Duodenal mucosa (tissue), 2 donors: ENCODE data around the gene SYT3.
"Not testable (repeated sequence)": the region's sequence is repeated elsewhere in the genome, so short reads cannot be mapped to it uniquely, and the experiment has no call there.

Experiments used
- H3K27ac ChIP-seq: one replicate; pipeline ENCODE4 v1.7.0; 2013; ENCODE audit warnings: low read depth, low read length
- H3K27me3 ChIP-seq, 2 donors: one replicate each; pipeline ENCODE4 v1.7.0; 2013; ENCODE audit warnings: low read length in 2 of 2, control low read depth in 1 of 2; ENCODE audit not compliant: insufficient read depth in 2 of 2, control insufficient read depth in 1 of 2
- H3K36me3 ChIP-seq, 2 donors: one replicate each; pipeline ENCODE4 v1.7.0; 2013; ENCODE audit warnings: low read length in 2 of 2, control low read depth in 1 of 2; ENCODE audit not compliant: insufficient read depth in 2 of 2, control insufficient read depth in 1 of 2
- H3K4me1 ChIP-seq, 2 donors: one replicate each; pipeline ENCODE4 v1.7.0; 2013; ENCODE audit warnings: low read length in 2 of 2, control low read depth in 1 of 2; ENCODE audit not compliant: insufficient read depth in 2 of 2, control insufficient read depth in 1 of 2
- H3K4me3 ChIP-seq, 2 donors: one replicate each; pipeline ENCODE4 v1.7.0; 2013; ENCODE audit warnings: low read length in 2 of 2, low read depth in 1 of 2
- H3K9ac ChIP-seq, 2 donors: one replicate each; pipeline ENCODE4 v1.7.0; 2013; ENCODE audit warnings: low read length in 2 of 2, low read depth in 1 of 2
- H3K9me3 ChIP-seq, 2 donors: one replicate each; pipeline ENCODE4 v1.7.0; 2013; ENCODE audit warnings: low read length in 2 of 2, control low read depth in 1 of 2; ENCODE audit not compliant: control insufficient read depth in 1 of 2

SYT3 gene

DNA sequence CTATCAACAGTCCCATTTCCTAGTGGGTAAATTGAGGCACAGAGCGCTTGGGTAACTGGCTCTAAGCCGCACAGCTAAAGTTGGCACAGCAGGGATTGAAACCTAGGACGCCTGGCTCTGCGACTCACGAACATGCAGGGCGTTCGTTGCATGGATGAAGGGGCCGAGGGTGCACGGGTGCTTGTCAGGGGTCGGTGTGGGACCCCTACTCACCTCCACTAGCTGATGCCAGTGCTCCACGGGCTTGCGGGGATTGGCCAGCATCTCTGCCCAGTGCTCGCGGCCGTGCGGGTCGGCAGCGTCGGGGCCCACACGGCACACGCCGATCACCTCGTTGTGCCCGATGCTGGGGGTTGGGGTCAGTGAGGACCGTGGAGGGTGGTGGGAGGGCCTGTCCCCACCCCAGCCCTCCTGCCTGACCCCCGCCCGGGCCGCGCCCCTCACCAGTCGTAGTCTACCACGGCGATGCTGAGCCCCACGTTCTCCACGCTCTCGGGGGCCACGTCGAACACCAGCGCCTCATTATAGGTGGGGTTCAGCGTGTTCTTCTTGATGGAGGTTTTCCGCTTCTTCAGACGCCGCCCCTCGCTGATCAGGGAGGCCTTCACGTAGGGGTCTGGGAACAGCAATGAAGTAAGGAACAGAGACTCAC is 14.6 kb downstream of the SYT3 start:
- Histone ChIP-seq H3K27me3 (no peaks in the 10 kb centered on the region), H3K9me3 (no peaks in the 10 kb centered on the region), H3K9ac (no peak overlapping the region), H3K36me3 (no peaks in the 10 kb centered on the region), H3K4me3 (no peak overlapping the region), H3K27ac (no peak overlapping the region), H3K4me1 (no peaks in the 10 kb centered on the region)

DNA sequence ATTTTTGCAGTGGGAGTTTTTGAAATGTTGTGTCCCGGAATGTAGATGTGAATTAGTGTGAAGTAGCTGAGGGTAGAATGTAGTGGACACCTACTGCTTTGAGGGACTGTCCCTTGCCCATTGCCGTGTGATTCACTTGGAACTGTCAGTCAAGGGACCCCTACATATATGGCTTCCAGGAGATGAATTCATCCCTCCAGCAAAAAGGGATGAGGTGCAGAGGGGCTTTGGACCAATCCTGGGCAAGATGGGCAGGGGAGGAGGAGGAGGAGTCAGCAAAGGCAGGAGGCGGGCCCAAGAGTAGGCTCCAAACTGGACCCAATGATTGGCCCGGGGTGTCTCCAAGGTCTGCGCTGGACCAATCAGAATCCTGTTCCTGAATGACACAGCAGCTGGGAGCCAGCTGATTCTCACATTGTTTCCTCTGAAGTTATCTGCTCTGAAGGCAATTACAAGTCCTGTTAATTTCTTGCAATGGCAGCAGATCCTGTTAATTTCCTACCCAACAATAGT is 19.2 kb downstream of the SYT3 start:
- not testable (repeated sequence) for H3K27ac ChIP-seq, H3K36me3 ChIP-seq, H3K9ac ChIP-seq, H3K4me3 ChIP-seq, H3K9me3 ChIP-seq, H3K4me1 ChIP-seq, H3K27me3 ChIP-seq

DNA sequence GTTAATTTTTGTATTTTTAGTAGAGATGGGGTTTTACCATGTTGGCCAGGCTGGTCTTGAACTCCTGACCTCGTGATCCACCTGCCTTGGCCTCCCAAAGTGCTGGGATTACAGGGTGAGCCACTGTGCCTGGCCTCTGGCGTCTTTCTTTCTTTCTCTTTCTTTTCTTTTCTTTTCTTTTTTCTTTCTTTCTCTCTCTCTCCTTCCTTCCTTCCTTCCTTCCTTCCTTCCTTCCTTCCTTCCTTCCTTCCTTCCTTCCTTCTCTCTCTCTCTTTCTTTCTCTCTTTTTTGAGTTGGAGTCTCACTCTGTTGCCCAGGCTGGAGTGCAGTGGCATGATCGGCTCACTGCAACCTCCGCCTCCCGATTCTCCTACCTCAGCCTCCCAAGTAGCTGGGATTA is 20.5 kb downstream of the SYT3 start:
- not testable (repeated sequence) for H3K36me3 ChIP-seq, H3K27ac ChIP-seq, H3K4me1 ChIP-seq, H3K27me3 ChIP-seq, H3K9me3 ChIP-seq, H3K4me3 ChIP-seq, H3K9ac ChIP-seq

DNA sequence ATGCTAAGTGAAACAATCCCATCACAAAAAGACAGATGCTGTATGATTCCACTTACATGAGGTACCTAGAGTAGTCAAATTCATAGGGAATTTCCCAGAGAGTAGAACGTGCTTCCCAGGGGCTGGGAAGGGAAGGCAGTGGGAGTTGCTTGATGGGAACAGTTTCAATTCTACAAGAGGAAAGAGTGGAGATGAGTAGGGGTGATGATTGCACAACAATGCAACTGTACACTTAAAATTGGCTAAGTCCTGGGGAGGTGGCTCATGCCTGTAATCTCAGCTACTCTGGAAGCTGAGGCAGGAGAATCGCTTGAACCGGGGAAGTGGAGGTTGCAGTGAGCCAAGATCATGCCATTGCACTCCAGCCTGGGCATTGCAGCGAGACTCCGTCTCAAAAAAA is 21.3 kb downstream of the SYT3 start:
- H3K36me3 ChIP-seq, H3K9ac ChIP-seq, H3K9me3 ChIP-seq, H3K27ac ChIP-seq, H3K4me1 ChIP-seq, H3K27me3 ChIP-seq, H3K4me3 ChIP-seq: not testable (repeated sequence)

GRCh38 chr19:50612504-50613404 is 26.9 kb downstream of the SYT3 start:
- H3K27ac ChIP-seq, H3K9ac ChIP-seq, H3K9me3 ChIP-seq, H3K27me3 ChIP-seq, H3K4me1 ChIP-seq, H3K4me3 ChIP-seq, H3K36me3 ChIP-seq: not testable (repeated sequence)

DNA sequence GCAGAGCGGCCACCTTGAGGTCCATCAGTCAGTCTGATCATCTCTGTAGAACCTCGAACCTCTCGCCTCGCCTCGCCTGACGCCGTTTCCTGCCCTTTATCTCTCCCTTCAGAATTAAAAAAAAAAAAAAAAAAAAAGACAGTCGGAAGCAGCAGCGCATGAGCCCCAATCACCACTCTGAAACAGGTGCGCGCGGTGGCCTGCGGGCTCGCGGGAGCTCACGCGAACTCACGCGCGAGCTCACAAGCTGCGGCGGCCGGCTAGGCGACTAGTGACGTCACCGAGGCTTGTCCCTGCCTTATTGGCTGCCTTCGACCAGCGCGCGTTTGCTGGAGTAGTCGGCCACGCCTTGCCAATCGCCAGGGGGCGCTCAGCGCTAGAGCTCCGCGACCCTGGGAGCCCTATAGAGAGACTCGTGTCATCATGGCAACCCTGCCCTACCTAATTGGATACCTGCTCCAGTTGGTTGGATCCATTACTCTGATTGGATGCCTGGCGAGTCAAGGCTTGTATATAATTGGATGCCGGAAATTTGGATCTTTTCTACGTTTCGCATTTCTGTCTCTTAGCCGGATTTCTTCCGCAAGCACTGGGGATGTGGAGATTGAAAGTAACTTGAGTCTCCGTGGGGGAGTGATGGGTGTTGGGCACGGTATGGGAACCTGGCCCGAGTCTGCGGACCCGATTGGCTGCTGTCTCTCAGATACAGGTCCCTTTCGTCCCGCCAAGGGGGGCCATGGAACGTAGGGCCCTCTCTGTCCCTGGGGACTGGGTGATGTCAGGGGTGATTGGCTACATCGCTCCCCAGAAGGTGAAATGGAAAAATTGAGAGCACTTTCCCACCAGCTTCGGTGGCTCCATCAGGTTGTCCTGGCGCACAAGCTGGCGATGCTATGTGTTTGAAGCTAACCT is 31.6 kb downstream of the SYT3 start:
- Histone ChIP-seq H3K9ac (no peak overlapping the region), H3K27me3 (no peaks in the 10 kb centered on the region), H3K4me1 (no peaks in the 10 kb centered on the region), H3K4me3 (no peak overlapping the region), H3K27ac (no peak overlapping the region), H3K9me3 (no peaks in the 10 kb centered on the region), H3K36me3 (no peaks in the 10 kb centered on the region)

DNA sequence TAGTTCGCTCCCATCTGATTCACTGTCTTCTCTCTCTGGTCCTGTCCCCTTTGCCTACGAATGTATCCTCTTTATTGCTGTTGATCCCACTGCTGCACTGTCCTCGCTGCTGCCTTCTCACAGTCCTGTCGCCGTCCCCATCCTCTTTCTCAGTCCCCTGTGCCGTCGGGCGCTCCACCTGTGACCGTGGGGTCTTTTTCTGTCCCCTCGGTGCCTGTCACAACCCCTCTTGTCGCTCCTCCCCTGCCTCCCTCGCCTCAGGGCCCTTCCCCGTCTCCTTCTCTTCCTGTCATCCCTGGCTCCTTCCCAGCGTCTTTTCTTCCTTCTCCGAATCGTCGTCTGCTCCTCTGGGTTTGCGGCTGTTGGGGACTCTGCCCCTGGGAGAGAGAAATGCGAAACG is 32.3 kb downstream of the SYT3 start:
- no peaks in the 10 kb centered on the region for H3K36me3 ChIP-seq
- no peak overlapping the region for H3K4me3 ChIP-seq
- no peaks in the 10 kb centered on the region for H3K9me3 ChIP-seq
- no peak overlapping the region for H3K9ac ChIP-seq
- no peaks in the 10 kb centered on the region for H3K27me3 ChIP-seq
- H3K4me1 ChIP-seq, result no peaks in the 10 kb centered on the region
- no peak overlapping the region for H3K27ac ChIP-seq

- H3K4me1 ChIP-seq, H3K4me3 ChIP-seq, H3K36me3 ChIP-seq, H3K9me3 ChIP-seq, H3K27me3 ChIP-seq, H3K9ac ChIP-seq, H3K27ac ChIP-seq: not testable (repeated sequence)
Observed at GRCh38 chr19:50606059-50606836, 33.4 kb downstream of the SYT3 start.

DNA sequence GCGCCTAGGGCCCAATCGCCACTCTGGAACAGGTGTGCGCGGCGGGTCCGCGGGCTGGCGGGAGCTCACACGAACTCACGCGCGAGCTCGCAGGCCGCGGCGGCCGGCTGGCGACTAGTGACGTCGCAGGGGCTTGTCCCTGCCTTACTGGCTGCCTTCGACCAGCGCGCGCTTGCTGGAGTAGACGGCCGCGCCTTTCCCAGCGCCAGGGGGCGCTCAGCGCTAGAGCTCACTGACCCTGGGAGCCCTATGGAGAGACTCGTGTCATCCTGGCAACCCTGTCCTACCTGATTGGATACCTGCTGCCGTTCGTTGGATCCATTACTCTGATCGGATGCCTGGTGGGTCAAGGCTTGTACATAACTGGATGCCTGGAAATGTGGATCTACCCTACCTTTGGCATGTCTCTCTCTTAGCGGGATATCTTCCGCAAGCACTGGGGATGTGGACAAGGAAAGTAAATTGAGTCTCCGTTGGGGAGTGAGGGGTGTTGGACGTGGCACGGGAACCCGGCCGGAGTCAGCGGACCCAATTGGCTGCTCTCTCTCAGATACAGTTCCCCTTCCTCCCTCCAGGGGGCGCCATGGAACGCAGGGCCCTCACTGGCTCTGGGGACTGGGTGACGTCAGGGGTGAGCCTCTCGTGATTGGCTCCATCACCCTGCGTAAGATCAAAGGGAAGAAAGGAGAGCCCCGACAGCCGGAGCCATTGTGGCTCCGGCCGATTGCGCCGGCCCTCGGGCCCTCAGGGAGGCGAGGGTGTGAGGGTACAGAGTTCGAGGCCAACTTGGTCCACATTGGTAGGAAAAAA is 35.2 kb downstream of the SYT3 start:
- not testable (repeated sequence) for H3K4me3 ChIP-seq, H3K9ac ChIP-seq, H3K9me3 ChIP-seq, H3K4me1 ChIP-seq, H3K27me3 ChIP-seq, H3K27ac ChIP-seq, H3K36me3 ChIP-seq
